ENCODE measurements around the gene NAMPT. TPM values are rescaled to one million over a fixed set of nuclear protein-coding genes. Genes with fewer than 3 reads are reported as not detected.

Gene NAMPT
- total and polyA plus RNA-seq, 5 experiments from 2014 or later: 14.4 to 29.5 (median 15.4) TPM

DNA sequence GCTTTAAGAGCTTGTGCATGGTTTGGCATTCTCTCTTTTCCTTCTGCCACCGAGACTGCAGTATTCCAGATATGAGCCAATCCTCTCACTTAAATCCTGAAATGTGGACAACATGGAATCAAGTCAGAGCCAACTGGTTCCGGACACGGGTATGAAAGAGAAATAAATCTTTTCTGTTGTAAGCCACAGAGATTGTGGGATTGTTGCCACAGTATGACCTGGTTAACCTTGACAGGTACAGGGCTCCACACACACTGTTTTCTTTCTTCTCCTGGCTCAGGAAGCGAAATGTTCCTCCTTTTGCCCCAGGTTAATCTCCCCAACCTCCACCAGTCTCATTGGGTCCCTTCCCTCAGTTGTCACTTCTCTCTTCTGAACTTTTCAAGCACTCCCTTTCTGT, 6.5 kb upstream of the NAMPT start:
- H3K27me3 Mint-ChIP-seq: peaks cover 2 to 13% (median 9%) of the 10 kb centered on the region in 5 donors
- no peaks in the 10 kb centered on the region for H3K9me3 Mint-ChIP-seq
- peaks cover 0 to under 1% (median under 1%) of the 10 kb centered on the region in 4 donors for H3K4me1 Mint-ChIP-seq
- DNase-seq: no peak
- H3K27ac Mint-ChIP-seq: no peak overlapping the region
- H3K4me3 Mint-ChIP-seq: no peak overlapping the region
- no peaks in the 10 kb centered on the region for H3K36me3 Mint-ChIP-seq
- POLR2A ChIA-PET: no interaction called here
- no peak for ATAC-seq

DNA sequence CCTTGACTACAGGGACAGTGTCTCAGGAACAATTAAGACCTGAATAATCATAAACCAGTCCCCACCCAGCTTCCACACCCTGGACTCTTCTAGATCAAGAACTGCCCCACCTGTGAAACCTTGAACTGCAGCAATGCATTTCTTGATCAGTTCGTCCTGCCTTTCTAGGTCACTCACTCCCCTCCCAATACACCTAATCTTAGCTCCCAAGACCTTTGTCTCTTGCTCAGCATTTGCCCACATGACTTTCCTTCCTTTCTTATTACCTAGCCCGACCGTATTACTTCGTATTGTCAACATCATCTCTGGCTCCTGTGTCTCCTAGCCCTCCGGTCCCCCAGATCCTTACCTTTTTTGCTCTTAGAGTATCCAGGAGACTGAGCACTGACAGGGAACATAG, 5.5 kb upstream of the NAMPT start:
- Mint-ChIP-seq H3K36me3 (no peaks in the 10 kb centered on the region), H3K4me3 (no peak overlapping the region), H3K27ac (no peak overlapping the region), H3K27me3 (peaks cover 0 to 9% (median 8%) of the 10 kb centered on the region in 5 donors), H3K9me3 (no peaks in the 10 kb centered on the region), H3K4me1 (peaks cover 0 to 10% (median 9%) of the 10 kb centered on the region in 4 donors)
- DNase-seq (no peak), ATAC-seq (no peak)
- POLR2A ChIA-PET: no interaction called here

DNA sequence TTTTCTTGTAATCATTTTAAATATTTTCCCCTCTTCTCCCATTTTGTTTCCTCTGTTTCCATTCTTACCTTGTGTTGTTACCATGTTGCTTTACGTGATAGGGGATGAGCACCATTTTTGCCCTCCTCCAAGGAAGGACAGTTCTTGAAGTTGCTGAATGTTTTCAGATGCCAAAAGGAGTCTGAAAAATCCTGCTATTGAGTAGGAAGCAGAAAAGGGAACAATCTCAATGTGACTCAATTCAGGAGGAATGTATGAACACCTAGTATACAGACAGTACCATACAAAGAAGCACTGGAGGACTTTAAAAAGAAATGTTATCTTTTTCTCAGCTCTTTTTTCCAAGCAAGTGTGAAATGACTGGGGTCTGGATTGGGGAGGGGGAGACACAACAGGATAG, 5.1 kb upstream of the NAMPT start:
- Mint-ChIP-seq H3K27me3 (peaks cover 0 to 9% (median 4%) of the 10 kb centered on the region in 5 donors), H3K36me3 (no peaks in the 10 kb centered on the region), H3K27ac (no peak overlapping the region), H3K4me3 (no peak overlapping the region), H3K4me1 (peaks cover 0 to 11% (median 9%) of the 10 kb centered on the region in 4 donors), H3K9me3 (no peaks in the 10 kb centered on the region)
- ATAC-seq (no peak), DNase-seq (no peak)
- POLR2A ChIA-PET: no interaction called here

DNA sequence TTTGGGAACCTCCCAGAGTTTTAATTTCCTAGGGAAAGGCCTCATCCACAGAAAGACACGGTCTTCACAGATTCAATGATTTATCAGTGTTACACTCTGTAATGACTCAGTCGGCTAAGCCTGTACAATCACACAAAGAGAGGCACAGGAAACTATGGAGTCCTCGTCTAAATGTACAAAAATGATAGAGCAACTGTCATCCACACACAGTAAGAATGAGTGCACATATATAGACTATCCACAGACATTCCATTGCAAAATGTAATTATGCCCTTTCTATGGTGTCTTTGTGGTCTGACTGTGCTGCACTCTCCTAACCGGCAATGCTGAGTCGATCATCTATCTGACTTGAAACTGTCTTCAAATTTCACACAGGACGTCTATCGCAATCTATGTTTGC, 3.5 kb upstream of the NAMPT start:
- Mint-ChIP-seq H3K27ac (no peak overlapping the region), H3K27me3 (peaks cover 0 to 5% (median 2%) of the 10 kb centered on the region in 5 donors), H3K9me3 (no peaks in the 10 kb centered on the region), H3K4me1 (peaks cover 5 to 20% (median 16%) of the 10 kb centered on the region in 4 donors), H3K4me3 (no peak overlapping the region), H3K36me3 (no peaks in the 10 kb centered on the region)
- DNase-seq: no peak
- POLR2A ChIA-PET: no interaction called here
- no peak for ATAC-seq

DNA sequence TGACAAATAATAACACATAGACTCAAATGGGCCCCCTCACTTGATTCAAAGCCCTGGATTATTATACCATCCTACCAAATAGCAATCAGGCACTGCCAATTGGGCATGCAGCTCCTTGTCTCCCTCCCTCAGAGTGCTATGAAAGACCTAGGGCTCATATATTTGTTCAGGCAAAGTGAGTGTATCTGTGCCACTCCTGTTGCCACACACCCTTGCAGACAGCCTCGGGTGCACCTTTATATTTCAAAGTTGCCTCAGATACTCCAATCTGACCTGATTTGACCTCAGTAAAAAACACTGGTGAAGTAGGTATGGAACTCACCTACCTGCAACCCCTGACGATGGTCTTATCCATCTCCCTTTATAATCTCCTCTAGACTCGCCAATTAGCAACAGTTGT, 3.0 kb upstream of the NAMPT start:
- POLR2A ChIA-PET: no interaction called here
- no peaks in the 10 kb centered on the region for H3K9me3 Mint-ChIP-seq
- peak overlapping the region in 1 of 10 donors; percentile 5 for H3K4me3 Mint-ChIP-seq
- DNase-seq (no peak), ATAC-seq (no peak)
- H3K27me3 Mint-ChIP-seq: peaks cover 0 to 5% (median 2%) of the 10 kb centered on the region in 5 donors
- H3K36me3 Mint-ChIP-seq: no peaks in the 10 kb centered on the region
- peaks cover 5 to 22% (median 17%) of the 10 kb centered on the region in 4 donors for H3K4me1 Mint-ChIP-seq
- H3K27ac Mint-ChIP-seq: no peak overlapping the region

DNA sequence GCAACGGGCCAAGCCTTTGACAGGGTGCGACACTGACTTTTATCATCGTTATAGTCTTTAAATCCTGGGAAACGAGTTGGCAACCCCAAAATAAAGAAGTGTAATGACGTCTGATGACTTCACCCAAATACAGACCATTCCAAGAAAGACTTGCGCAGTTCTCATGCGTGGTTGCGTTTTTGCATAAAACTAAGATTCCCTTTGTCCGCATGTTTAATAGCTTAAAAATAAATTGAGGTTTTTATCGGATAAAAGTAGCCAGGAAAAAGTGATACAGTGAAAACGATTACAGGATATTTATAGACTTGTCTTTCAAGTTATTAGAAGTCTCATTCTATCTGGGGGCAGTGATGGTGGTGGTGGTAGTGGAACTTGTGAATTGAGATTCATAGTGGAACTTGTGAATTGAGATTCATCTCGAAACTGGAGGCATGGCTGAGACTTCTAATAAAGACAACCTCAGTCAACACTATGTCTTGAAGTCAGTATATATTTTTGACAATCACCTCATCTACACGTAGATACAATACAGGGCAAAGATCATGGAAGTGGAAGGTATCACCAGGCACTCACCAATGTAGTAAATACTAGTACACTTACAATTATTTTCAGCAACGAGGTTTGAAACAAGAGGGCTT, 1.2 kb upstream of the NAMPT start:
- H3K27me3 Mint-ChIP-seq: peaks cover 0 to 1% (median 0%) of the 10 kb centered on the region in 5 donors
- POLR2A ChIA-PET: interaction anchor here (1.0 to 1.8 kb wide), 3 partner anchors 883 to 1605 kb away, joined by 4 to 19 read pairs (median 6); partner anchors contain the start of genes DLD, HBP1 and KMT2E
- no peaks in the 10 kb centered on the region for H3K36me3 Mint-ChIP-seq
- peak overlapping the region; percentile 89 to 98 (median 94) for H3K4me3 Mint-ChIP-seq
- H3K9me3 Mint-ChIP-seq: no peaks in the 10 kb centered on the region
- peak overlapping the region; percentile 76 to 99 (median 98) for H3K27ac Mint-ChIP-seq
- DNase-seq (peak in 1 of 10 donors; percentile 4), ATAC-seq (no peak)
- peaks cover 8 to 39% (median 25%) of the 10 kb centered on the region in 4 donors for H3K4me1 Mint-ChIP-seq

DNA sequence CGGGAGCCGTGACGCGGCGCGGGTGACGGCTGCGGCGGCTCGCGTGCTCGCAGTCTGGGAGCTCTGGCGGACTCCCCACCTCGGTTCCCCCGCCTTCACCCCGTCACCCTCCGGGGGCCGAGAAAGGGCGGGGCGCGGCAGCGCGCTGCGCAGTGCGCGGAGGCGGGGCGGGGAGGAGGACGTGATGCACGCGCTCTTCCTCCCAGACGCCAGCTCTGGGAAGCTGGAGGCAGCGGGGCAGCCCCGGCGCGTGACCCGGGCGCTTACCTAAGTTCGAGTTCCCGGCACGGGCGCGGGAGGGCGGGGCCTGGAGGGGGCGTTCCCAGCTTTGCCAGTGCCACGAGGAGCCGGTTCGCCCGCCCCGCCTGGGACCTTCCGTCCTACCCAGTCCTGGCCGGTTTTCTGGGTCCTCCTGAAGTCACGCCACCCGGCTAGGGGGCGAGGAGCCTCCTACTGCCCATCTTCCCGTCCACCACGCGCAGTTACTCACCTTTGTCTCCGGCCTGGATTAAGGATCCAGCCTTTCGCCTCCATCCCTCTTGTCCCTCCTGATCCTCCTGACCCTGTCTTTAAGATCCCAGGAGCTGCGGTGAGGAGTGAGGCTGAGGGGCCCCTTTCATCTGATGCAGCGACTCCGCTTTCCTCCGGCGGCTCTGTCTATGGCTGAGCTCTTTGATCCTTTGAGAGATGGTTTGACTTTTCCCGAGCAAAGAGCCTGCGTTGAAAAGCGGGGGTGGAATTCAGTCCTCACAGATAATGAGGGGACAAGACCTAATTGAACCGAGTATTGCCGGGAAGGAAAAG, 470 bp upstream of the NAMPT start:
- DNase-seq (peak; percentile 89 to 99 (median 96)), ATAC-seq (peak; percentile 85 to 88)
- H3K27me3 Mint-ChIP-seq: no peaks in the 10 kb centered on the region
- no peaks in the 10 kb centered on the region for H3K9me3 Mint-ChIP-seq
- H3K4me1 Mint-ChIP-seq: peaks cover 8 to 41% (median 27%) of the 10 kb centered on the region in 4 donors
- POLR2A ChIA-PET: interaction anchor here (1.0 to 2.4 kb wide), 6 partner anchors 172 to 1605 kb away, joined by 4 to 22 read pairs (median 6); partner anchors contain the start of genes DLD, HBP1, KMT2E and SYPL1
- peak overlapping the region; percentile 89 to 98 (median 96) for H3K4me3 Mint-ChIP-seq
- peak overlapping the region; percentile 78 to 99 (median 98) for H3K27ac Mint-ChIP-seq
- no peaks in the 10 kb centered on the region for H3K36me3 Mint-ChIP-seq

DNA sequence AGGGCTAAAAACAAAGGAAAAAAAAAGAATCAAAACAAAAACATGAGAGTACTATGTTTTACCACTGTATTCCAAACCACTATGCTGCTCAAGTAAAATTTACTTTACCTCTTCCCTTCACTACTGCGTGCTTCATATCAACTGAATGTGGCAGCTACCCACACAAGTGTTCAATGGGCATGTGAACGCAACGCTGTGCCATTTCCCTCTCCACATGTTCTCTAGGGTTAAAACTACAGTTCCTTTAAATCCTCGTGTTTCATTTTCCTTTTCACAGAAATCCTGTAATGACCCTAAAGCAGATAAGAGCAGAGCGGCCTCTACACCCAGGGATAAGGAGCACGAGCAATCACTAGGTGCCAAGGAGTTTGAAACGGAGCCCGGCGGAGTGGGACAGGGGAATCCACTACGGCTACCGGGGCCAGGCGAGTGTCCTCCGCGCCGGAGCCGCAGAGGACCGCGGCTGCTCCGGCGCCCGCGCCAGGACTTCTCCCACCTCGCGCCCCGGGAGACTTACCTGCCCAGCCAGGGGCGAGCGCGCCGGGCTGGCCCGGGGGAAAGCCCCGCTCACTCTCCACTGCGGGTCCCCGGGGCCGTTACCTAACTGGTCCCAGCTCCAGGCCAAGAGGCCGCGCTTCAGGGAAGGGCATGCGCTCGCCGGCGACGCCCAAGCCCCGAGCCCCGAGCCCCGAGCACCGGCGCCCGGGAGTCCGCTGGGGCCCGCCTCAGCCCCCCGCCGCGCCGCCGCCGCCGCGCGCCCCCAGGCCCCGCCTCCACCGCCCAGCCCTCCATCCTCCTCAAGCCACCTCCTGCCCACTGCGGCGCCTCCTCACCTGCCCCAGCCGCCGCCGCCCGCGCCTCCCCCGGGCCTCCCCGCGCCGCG, 711 bp downstream of the NAMPT start:
- Mint-ChIP-seq H3K27ac (peak overlapping the region; percentile 87 to 97 (median 92)), H3K4me3 (peak overlapping the region; percentile 89 to 98 (median 96)), H3K36me3 (no peaks in the 10 kb centered on the region), H3K27me3 (no peaks in the 10 kb centered on the region), H3K4me1 (peaks cover 12 to 53% (median 36%) of the 10 kb centered on the region in 4 donors), H3K9me3 (no peaks in the 10 kb centered on the region)
- DNase-seq: peak; percentile 8 to 66 (median 42)
- ATAC-seq: peak; percentile 20 to 41
- POLR2A ChIA-PET: interaction anchor here (1.2 to 2.4 kb wide), 4 partner anchors 171 to 1606 kb away, joined by 6 to 22 read pairs (median 12); partner anchors contain the start of genes DLD, HBP1 and SYPL1

DNA sequence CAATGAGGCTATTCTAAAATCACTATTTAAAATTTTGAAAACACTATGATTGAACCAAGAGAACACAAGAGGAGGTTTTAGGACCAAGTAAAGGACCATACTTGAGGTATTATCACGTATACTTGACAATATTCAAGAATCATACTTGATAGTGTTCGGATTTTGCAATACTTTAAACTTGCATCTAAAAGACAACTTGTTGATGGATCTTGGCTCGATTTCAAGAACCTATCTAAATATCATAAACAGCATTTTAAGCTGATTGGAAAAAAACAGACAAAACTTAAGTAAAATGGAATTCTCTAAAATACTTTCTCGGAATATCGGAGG, 1.3 kb downstream of the NAMPT start:
- no peak for DNase-seq
- ATAC-seq: no peak
- no peaks in the 10 kb centered on the region for H3K9me3 Mint-ChIP-seq
- peaks cover 12 to 57% (median 37%) of the 10 kb centered on the region in 4 donors for H3K4me1 Mint-ChIP-seq
- H3K27ac Mint-ChIP-seq: peak overlapping the region; percentile 86 to 97 (median 91)
- no peaks in the 10 kb centered on the region for H3K27me3 Mint-ChIP-seq
- H3K4me3 Mint-ChIP-seq: peak overlapping the region; percentile 84 to 98 (median 92)
- POLR2A ChIA-PET: interaction anchor here (2.4 kb wide), 1 partner anchor 171 kb away, joined by 22 read pairs; the partner anchor contains the start of gene SYPL1
- H3K36me3 Mint-ChIP-seq: no peaks in the 10 kb centered on the region

DNA sequence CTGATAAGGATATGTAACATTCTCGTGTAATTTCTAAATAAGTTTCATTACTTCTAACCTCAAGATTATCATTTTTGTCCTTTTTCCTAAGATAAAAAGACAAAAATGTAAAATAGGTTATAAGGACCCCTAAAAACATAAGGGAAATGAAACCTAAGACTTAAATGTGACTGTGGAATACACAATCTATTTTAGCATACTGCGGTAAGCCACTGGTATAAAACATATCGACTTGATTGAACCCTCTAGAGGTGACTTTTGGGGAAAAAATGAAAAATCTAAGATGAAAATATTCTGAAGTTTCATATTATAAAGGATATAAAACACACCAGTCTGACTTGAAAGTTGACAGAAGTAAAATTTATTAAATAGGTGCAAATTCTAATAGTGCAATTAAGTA, 1.9 kb downstream of the NAMPT start:
- Mint-ChIP-seq H3K4me3 (peak overlapping the region in 2 of 10 donors; percentile 39 to 53), H3K27ac (no peak overlapping the region), H3K4me1 (peaks cover 12 to 57% (median 40%) of the 10 kb centered on the region in 4 donors)

DNA sequence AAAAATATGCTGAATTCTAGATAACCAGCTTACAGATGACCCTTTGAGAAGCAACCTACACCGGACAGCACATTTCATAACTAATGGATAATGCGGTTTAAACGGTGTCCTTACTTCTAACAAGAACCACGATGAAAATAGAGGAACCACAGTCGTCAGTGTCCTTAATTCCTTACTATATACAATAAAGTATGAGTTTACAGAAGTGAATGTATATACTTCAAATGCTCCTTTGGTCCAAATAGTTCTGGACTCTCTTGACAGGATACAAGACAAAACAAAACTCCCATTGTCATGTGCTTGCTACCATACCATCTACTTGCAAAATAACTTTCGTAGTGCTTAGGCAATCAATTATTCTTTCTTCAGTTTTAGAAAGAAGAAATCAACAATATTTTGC, 2.4 kb downstream of the NAMPT start:
- H3K4me3 Mint-ChIP-seq: peak overlapping the region in 2 of 10 donors; percentile 53 to 58
- DNase-seq (no peak), ATAC-seq (no peak)
- H3K27ac Mint-ChIP-seq: no peak overlapping the region
- peaks cover 0 to 3% (median 2%) of the 10 kb centered on the region in 3 donors for H3K36me3 Mint-ChIP-seq
- peaks cover 12 to 59% (median 40%) of the 10 kb centered on the region in 4 donors for H3K4me1 Mint-ChIP-seq
- H3K9me3 Mint-ChIP-seq: no peaks in the 10 kb centered on the region
- POLR2A ChIA-PET: no interaction called here
- H3K27me3 Mint-ChIP-seq: no peaks in the 10 kb centered on the region

More for the DNA sequence above, 1.9 kb downstream of the NAMPT start:
- DNase-seq (no peak), ATAC-seq (no peak)
- POLR2A ChIA-PET: no interaction called here
- no peaks in the 10 kb centered on the region for H3K36me3 Mint-ChIP-seq
- no peaks in the 10 kb centered on the region for H3K9me3 Mint-ChIP-seq
- no peaks in the 10 kb centered on the region for H3K27me3 Mint-ChIP-seq
